GM11168 (cell line): Measurements from ENCODE around the gene RTTN.

Experiments used
- in situ Hi-C: fragments of 300-500 bp; cut with MboI; formaldehyde crosslinking; loops from one replicate; pipeline ENCODE4 v1.12.0; 2022; ENCODE audit warnings: low sequenced_read_pairs; ENCODE audit not compliant: unreplicated experiment

The RTTN gene

DNA sequence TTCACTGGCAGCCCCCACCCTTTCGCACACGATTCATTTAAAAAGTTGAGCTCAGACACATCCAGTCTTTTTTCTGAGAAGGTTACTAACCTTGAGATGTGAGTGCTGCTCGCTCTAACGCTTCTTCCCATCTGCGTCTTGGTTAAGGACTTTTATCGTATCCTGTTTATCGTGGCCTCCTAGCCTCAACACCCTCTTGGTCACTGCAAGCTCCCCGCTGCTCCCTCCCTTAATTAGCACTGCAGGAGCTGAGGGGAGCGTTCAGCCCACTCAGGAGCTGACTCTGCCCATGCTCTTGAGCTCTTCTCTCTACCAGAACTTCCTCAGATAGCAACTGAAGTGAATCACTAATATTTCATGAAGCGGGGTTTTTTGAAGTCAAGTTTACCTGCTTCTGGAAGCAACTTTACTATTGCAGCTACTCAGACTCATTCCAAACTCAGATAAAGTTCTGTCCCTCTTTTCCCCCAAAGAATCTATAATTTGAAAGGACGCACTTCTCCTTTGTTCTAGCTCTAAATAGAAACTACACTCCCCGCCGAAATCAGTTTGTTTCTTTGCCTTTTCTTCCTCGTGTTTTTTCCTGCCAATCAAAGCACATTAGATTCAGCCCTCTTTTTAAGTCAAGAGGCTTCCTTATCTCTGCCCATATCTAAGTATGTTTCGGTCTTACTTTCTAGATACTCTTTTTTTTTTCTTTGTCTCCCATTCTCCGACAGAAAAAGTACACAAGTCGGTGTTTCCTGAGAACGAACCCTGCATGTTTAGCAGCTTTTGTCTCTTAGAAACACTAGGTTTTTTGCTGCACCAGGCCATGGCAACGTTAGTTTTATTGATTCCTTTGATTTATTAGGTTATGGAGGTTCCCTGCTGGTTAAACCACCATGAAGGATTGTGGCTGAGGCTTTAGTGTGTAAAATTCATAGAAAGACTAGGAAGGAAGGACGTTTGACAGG, 248.5 kb downstream of the RTTN start:
- in situ Hi-C loops: loop anchor here (25.0 kb wide), 1 partner anchor 320 kb away; no protein-coding TSS in a partner anchor

DNA sequence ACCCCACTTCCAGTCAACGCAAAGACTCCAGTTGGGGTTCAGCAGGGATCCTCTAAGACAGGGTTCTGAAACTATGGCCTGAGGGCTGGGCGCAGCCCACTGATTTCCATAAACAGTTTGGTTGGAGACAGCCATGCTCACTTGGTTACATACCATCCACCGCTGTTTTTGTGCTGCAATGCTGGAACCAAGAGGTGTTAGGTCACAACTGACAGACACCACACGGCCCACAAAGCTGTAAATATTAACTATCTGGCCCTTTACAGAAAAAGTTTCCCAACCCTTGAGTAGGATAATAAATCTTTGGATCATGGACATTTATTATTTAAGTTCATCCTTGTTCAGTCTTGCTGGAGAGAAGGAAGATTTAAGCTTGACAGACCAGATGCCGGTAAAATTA, 249.4 kb downstream of the RTTN start:
- in situ Hi-C loops: loop anchor here (25.0 kb wide), 1 partner anchor 319 kb away; no protein-coding TSS in a partner anchor

DNA sequence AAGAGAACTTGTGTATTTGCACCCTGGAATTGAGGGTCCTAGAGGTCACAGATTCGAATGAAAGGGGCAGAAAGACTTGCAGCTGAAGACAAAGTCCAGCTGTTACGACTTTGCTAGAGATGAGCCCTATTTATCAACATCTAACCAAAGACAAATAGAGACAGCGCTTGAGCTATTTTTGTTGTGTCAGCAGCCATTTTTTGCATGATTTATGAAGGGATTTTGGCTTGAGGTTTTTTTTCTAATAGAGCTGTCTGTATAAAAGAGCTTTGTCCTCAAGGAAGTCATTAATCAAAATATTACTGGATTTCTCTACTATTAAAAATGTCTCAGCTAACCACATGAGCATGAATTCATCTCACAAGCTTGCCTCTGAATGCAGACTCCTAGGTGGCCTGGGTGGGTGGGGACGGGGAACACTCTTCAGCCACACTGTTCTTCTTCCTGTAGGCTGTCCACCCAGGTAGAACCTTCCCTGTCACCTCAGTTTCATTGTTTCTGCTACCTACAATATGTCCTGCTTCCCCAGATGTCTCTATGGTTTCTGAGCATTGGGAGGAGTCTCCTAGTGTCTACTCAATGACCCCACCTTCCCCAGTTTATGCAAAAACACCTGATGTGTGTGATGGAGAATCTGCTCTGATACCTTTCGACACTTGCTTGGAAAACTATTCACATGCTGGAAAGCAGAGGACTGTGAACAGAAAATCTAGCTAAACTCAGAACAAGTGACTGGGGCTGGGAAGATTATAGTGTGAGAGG, 250.6 kb downstream of the RTTN start:
- in situ Hi-C loops: loop anchor here (25.0 kb wide), 1 partner anchor 318 kb away; no protein-coding TSS in a partner anchor

DNA sequence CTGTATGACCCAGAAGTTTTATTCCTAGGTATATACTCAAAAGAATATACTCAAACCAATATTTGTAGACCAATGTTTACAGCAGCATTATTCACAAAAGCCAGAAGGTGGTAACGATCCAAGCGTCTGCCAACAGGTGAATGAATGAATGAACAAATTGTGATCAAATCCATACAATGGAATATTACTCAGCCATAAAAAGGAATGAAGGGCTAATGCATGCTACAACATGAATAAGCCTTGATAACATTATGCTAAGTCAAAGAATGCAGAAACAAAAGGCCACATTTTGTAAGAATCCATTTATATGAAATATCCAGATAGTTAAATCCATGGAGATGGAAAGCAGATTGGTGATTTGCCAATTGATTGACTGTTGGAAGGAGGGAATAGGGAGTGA, 252.3 kb downstream of the RTTN start:
- in situ Hi-C loops: loop anchor here (25.0 kb wide), 1 partner anchor 316 kb away; no protein-coding TSS in a partner anchor
